DOHH2 (cell line): ENCODE results near the gene RAP1GDS1.

Experiments used
- EZH2phosphoT487 ChIP-seq: fragments of 200-600 bp; sonication (generic); IDR thresholded peaks from 2 replicates; pipeline ENCODE4 v1.6.1; 2017; ENCODE audit warnings: borderline replicate concordance, mild to moderate bottlenecking, antibody characterized with exemption, low read length, moderate library complexity, mixed read lengths
- TF ChIP-seq, protein P1 (sequence below): fragments of 200-600 bp; sonication (generic); IDR thresholded peaks from one replicate; pipeline ENCODE4 v1.5.1; 2014; ENCODE audit warnings: antibody characterized with exemption, mild to moderate bottlenecking, low read depth, low read length; ENCODE audit not compliant: poor library complexity, severe bottlenecking

DNA sequence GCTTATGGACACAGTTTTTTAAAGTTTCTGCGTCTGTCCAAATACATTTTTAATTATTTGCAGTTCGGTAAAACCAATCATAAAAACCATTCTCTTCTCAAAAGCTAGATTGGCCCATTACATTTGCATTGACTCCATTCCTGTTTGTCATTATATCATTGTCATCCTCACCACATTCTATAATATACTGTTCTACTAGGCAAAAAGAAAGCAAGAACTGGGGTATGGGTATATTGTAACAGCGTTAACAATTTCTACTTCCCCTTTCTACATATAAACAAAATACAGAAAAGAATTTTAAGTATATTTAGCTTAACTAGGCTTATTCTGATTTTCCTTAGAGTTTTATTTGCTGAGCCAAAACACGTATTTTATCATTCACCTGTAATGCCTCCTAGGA, 91.8 kb downstream of the RAP1GDS1 start:
- TF ChIP-seq, protein P1, sequence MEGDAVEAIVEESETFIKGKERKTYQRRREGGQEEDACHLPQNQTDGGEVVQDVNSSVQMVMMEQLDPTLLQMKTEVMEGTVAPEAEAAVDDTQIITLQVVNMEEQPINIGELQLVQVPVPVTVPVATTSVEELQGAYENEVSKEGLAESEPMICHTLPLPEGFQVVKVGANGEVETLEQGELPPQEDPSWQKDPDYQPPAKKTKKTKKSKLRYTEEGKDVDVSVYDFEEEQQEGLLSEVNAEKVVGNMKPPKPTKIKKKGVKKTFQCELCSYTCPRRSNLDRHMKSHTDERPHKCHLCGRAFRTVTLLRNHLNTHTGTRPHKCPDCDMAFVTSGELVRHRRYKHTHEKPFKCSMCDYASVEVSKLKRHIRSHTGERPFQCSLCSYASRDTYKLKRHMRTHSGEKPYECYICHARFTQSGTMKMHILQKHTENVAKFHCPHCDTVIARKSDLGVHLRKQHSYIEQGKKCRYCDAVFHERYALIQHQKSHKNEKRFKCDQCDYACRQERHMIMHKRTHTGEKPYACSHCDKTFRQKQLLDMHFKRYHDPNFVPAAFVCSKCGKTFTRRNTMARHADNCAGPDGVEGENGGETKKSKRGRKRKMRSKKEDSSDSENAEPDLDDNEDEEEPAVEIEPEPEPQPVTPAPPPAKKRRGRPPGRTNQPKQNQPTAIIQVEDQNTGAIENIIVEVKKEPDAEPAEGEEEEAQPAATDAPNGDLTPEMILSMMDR, result no peak
- TF ChIP-seq EZH2phosphoT487, result no peak
